Measurements from ENCODE around the gene P4HA3.

P4HA3 gene

GRCh38 chr11:74316772-74317505 lies 5.5 kb upstream of the P4HA3 start:
- no peak for DNase-seq (ENCODE audit: low read depth)

GRCh38 chr11:74312326-74312725 lies 886 bp upstream of the P4HA3 start:
- no peak for DNase-seq (ENCODE audit: low read depth)

GRCh38 chr11:74310857-74311256 lies 583 bp downstream of the P4HA3 start:
- DNase-seq (ENCODE audit: low read depth): no peak

GRCh38 chr11:74307434-74307833 lies 4.0 kb downstream of the P4HA3 start:
- no peak for DNase-seq (ENCODE audit: low read depth)

GRCh38 chr11:74306435-74307175 lies 4.8 kb downstream of the P4HA3 start:
- no peak for DNase-seq (ENCODE audit: low read depth)

GRCh38 chr11:74299015-74299414 lies 12.4 kb downstream of the P4HA3 start:
- DNase-seq (ENCODE audit: low read depth): no peak

GRCh38 chr11:74297484-74297883 lies 14.0 kb downstream of the P4HA3 start:
- DNase-seq (ENCODE audit: low read depth): no peak

- no peak for DNase-seq (ENCODE audit: low read depth)
These were observed 22.5 kb downstream of the P4HA3 start for GRCh38 chr11:74288911-74289310.

GRCh38 chr11:74288161-74288560 lies 23.3 kb downstream of the P4HA3 start:
- DNase-seq (ENCODE audit: low read depth): no peak

GRCh38 chr11:74284466-74284865 lies 27.0 kb downstream of the P4HA3 start:
- DNase-seq (ENCODE audit: low read depth): no peak

GRCh38 chr11:74283580-74284180 lies 27.8 kb downstream of the P4HA3 start:
- DNase-seq (ENCODE audit: low read depth): no peak

GRCh38 chr11:74282914-74283371 lies 28.5 kb downstream of the P4HA3 start:
- no peak for DNase-seq (ENCODE audit: low read depth)

- DNase-seq (ENCODE audit: low read depth): no peak
These were observed 29.0 kb downstream of the P4HA3 start for GRCh38 chr11:74282421-74282820.

GRCh38 chr11:74280494-74280893 lies 30.9 kb downstream of the P4HA3 start:
- no peak for DNase-seq (ENCODE audit: low read depth)

GRCh38 chr11:74279256-74279655 lies 32.2 kb downstream of the P4HA3 start:
- no peak for DNase-seq (ENCODE audit: low read depth)

GRCh38 chr11:74278721-74279161 lies 32.7 kb downstream of the P4HA3 start:
- DNase-seq (ENCODE audit: low read depth): no peak

GRCh38 chr11:74278103-74278502 lies 33.3 kb downstream of the P4HA3 start:
- no peak for DNase-seq (ENCODE audit: low read depth)

GRCh38 chr11:74276581-74276980 lies 34.9 kb downstream of the P4HA3 start:
- no peak for DNase-seq (ENCODE audit: low read depth)

- DNase-seq (ENCODE audit: low read depth): no peak
These were observed 39.2 kb downstream of the P4HA3 start for GRCh38 chr11:74272276-74272675.

- DNase-seq (ENCODE audit: low read depth): no peak
These were observed 42.2 kb downstream of the P4HA3 start for GRCh38 chr11:74269161-74269811.

GRCh38 chr11:74268456-74268855 lies 43.0 kb downstream of the P4HA3 start:
- DNase-seq (ENCODE audit: low read depth): no peak

GRCh38 chr11:74267014-74267413 lies 44.4 kb downstream of the P4HA3 start:
- no peak for DNase-seq (ENCODE audit: low read depth)

GRCh38 chr11:74265256-74265655 lies 46.2 kb downstream of the P4HA3 start:
- no peak for DNase-seq (ENCODE audit: low read depth)

Measured in activated T-cell treated with anti-CD3 and anti-CD28 coated beads for 24 hours (primary cell).